HL-60/S4 treated with phorbol 12-myristate 13-acetate at 8.2 ng/mL for 4 days and 3 days (cell line): ENCODE results near the gene MDM1.

ENCODE experiments used
- in situ Hi-C: fragments of 300-500 bp; cut with MboI; formaldehyde crosslinking; loops from 2 replicates; pipeline ENCODE4 v1.15.0; 2022; ENCODE audit warnings: low sequenced_read_pairs

Gene MDM1

GRCh38 chr12:68358532-68359485 is 26.6 kb upstream of the MDM1 start:
- in situ Hi-C loops: no loop called here

GRCh38 chr12:68356986-68357385 is 24.8 kb upstream of the MDM1 start:
- in situ Hi-C loops: no loop called here

GRCh38 chr12:68356060-68356695 is 24.0 kb upstream of the MDM1 start:
- in situ Hi-C loops: no loop called here

GRCh38 chr12:68354977-68355541 is 22.9 kb upstream of the MDM1 start:
- in situ Hi-C loops: no loop called here

GRCh38 chr12:68352067-68352466 is 19.9 kb upstream of the MDM1 start:
- in situ Hi-C loops: no loop called here

- in situ Hi-C loops: no loop called here
These were observed 18.6 kb upstream of the MDM1 start for GRCh38 chr12:68350753-68351152.

- in situ Hi-C loops: no loop called here
These were observed 17.9 kb upstream of the MDM1 start for GRCh38 chr12:68349921-68350606.

GRCh38 chr12:68349220-68349621 is 17.1 kb upstream of the MDM1 start:
- in situ Hi-C loops: no loop called here

- in situ Hi-C loops: no loop called here
These were observed 16.3 kb upstream of the MDM1 start for GRCh38 chr12:68348419-68348818.

GRCh38 chr12:68345763-68346162 is 13.6 kb upstream of the MDM1 start:
- in situ Hi-C loops: no loop called here

- in situ Hi-C loops: no loop called here
These were observed 12.0 kb upstream of the MDM1 start for GRCh38 chr12:68344126-68344525.

GRCh38 chr12:68342966-68343365 is 10.8 kb upstream of the MDM1 start:
- in situ Hi-C loops: no loop called here

GRCh38 chr12:68341822-68342221 is 9.7 kb upstream of the MDM1 start:
- in situ Hi-C loops: no loop called here

- in situ Hi-C loops: no loop called here
These were observed 8.5 kb upstream of the MDM1 start for GRCh38 chr12:68340404-68341270.

- in situ Hi-C loops: no loop called here
These were observed 4.7 kb upstream of the MDM1 start for GRCh38 chr12:68336889-68337303.

GRCh38 chr12:68335462-68335861 is 3.3 kb upstream of the MDM1 start:
- in situ Hi-C loops: no loop called here

GRCh38 chr12:68334132-68334531 is 2.0 kb upstream of the MDM1 start:
- in situ Hi-C loops: no loop called here

- in situ Hi-C loops: no loop called here
These were observed 817 bp upstream of the MDM1 start for GRCh38 chr12:68332728-68333630.

GRCh38 chr12:68331500-68331868 is 678 bp downstream of the MDM1 start:
- in situ Hi-C loops: no loop called here
